AG04450 (cell line): ENCODE data around the gene FAM114A1. TPM values are rescaled to one million over a fixed set of nuclear protein-coding genes. Genes with fewer than 3 reads are reported as not detected.

Source experiments
- CTCF ChIA-PET: fragments of 300-600, 350-600 bp; formaldehyde crosslinking; extraction: SDS; loops from one replicate; lab custom pipeline; 2022; ENCODE audit warnings: antibody characterized with exemption, inconsistent platforms; lab: Charles Lee
- POLR2A ChIA-PET: fragments of 350-600 bp; formaldehyde crosslinking; extraction: SDS; loops from one replicate; lab custom pipeline; 2021; ENCODE audit warnings: antibody characterized with exemption, inconsistent platforms; lab: Yijun Ruan, JAX
- DNase-seq: peaks from one replicate; pipeline ENCODE4 v3.0.0-alpha.2; 2011; ENCODE audit warnings: low read depth, low spot score
- H3K27ac ChIP-seq: one replicate; pipeline ENCODE4 v1.5.1; 2012; ENCODE audit warnings: low read depth, low read length, control low read depth
- H3K27me3 ChIP-seq: one replicate; pipeline ENCODE4 v1.6.0; 2012; ENCODE audit warnings: low read length; ENCODE audit not compliant: control insufficient read depth, insufficient read depth
- H3K4me3 ChIP-seq: 2 replicates; pipeline ENCODE4 v1.5.1; 2011; ENCODE audit warnings: mild to moderate bottlenecking, low read depth, low read length, control low read depth
- H3K9me3 ChIP-seq: 2 replicates; pipeline ENCODE4 v1.5.1; 2012; ENCODE audit warnings: low read length; ENCODE audit not compliant: control insufficient read depth, insufficient read depth
- CTCF ChIP-seq: IDR thresholded peaks from 2 replicates; pipeline ENCODE4 v1.5.1; 2011; ENCODE audit warnings: low read depth, low read length, control low read depth, inconsistent platforms
- polyA plus RNA-seq: library from polyadenylated mRNA; depleted of rRNA; stranded (reverse); fragments of >200 nt; gene quantifications from 2 replicates; pipeline ENCODE4 v1.2.3, GENCODE V29; 2011

FAM114A1 gene
- polyA plus RNA-seq, 1 experiment: 303 TPM

- CTCF ChIA-PET: interaction anchor here (0.6 to 1.1 kb wide), 3 partner anchors 9 to 110 kb away, joined by 3 read pairs; no protein-coding TSS in a partner anchor
- Histone ChIP-seq H3K4me3 (peak overlapping the region; percentile 97), H3K27ac (peak overlapping the region; percentile 52), H3K27me3 (no peaks in the 10 kb centered on the region), H3K9me3 (peaks cover 6% of the 10 kb centered on the region; the same call in 1 of the 2 replicates)
- POLR2A ChIA-PET: interaction anchor here (1.2 to 2.0 kb wide), 2 partner anchors 19 to 21 kb away, joined by 6 to 8 read pairs; no protein-coding TSS in a partner anchor
- no peak for DNase-seq
- TF ChIP-seq CTCF: no peak
These were observed 1.9 kb downstream of the FAM114A1 start for GRCh38 chr4:38869511-38869910.

GRCh38 chr4:38870098-38870808 lies 2.6 kb downstream of the FAM114A1 start:
- peaks cover 6% of the 10 kb centered on the region; the same call in 1 of the 2 replicates for H3K9me3 ChIP-seq
- DNase-seq: no peak
- ChIA-PET POLR2A (no interaction called here), CTCF (interaction anchor here (0.9 to 1.9 kb wide), 4 partner anchors 9 to 691 kb away, joined by 3 to 8 read pairs (median 4); no protein-coding TSS in a partner anchor)
- no peak overlapping the region for H3K27ac ChIP-seq
- no peaks in the 10 kb centered on the region for H3K27me3 ChIP-seq
- H3K4me3 ChIP-seq: peak overlapping the region; percentile 29
- no peak for TF ChIP-seq CTCF

- Histone ChIP-seq H3K9me3 (peaks cover 6% of the 10 kb centered on the region; the same call in 1 of the 2 replicates), H3K27ac (no peak overlapping the region), H3K4me3 (no peak overlapping the region), H3K27me3 (no peaks in the 10 kb centered on the region)
- no peak for DNase-seq
- TF ChIP-seq CTCF: no peak
- ChIA-PET POLR2A (interaction anchor here (0.7 kb wide), 1 partner anchor 905 kb away, joined by 10 read pairs; no protein-coding TSS in a partner anchor), CTCF (interaction anchor here (0.7 to 1.9 kb wide), 3 partner anchors 32 to 692 kb away, joined by 6 to 10 read pairs (median 8); no protein-coding TSS in a partner anchor)
These were observed 4.0 kb downstream of the FAM114A1 start for GRCh38 chr4:38871593-38871992.

- POLR2A ChIA-PET: no interaction called here
- no peak for TF ChIP-seq CTCF
- no peak for DNase-seq
- Histone ChIP-seq H3K9me3 (peaks cover 6% of the 10 kb centered on the region; the same call in 1 of the 2 replicates), H3K27ac (peak overlapping the region; percentile 11), H3K27me3 (no peaks in the 10 kb centered on the region), H3K4me3 (no peak overlapping the region)
- CTCF ChIA-PET: interaction anchor here (0.6 kb wide), 1 partner anchor 12 kb away, joined by 3 read pairs; no protein-coding TSS in a partner anchor
These were observed 5.0 kb downstream of the FAM114A1 start for GRCh38 chr4:38872620-38873019.
